CD4-positive, alpha-beta T cell (primary cell): ENCODE data around the gene CDK2AP2. TPM values are rescaled to one million over a fixed set of nuclear protein-coding genes. Genes with fewer than 3 reads are reported as not detected.

Source experiments
- ATAC-seq: fragments of 200-7000 bp; cut with Tn5 transposase; one replicate; pipeline ENCODE4 v1.10.0; 2022; ENCODE audit warnings: mild to moderate bottlenecking; ENCODE audit not compliant: poor library complexity
- CTCF ChIA-PET: fragments of 350-600 bp; sonication (Branson Sonifier 250); formaldehyde crosslinking; loops from one replicate; lab custom pipeline; 2021; ENCODE audit warnings: antibody characterized with exemption, inconsistent platforms; lab: Charles Lee
- POLR2A ChIA-PET: fragments of 350-600 bp; sonication (Branson Sonifier 250); formaldehyde crosslinking; loops from one replicate; lab custom pipeline; 2021; ENCODE audit warnings: antibody characterized with exemption, inconsistent platforms; lab: Charles Lee
- DNase-seq, 14 experiments: peaks; one replicate each; pipeline ENCODE4 v3.0.0-alpha.2; 2013 to 2020; ENCODE audit warnings: mixed read lengths in 2 of 14
- H3K27ac ChIP-seq, 2 donors: one replicate each; pipeline versions ENCODE4 v1.5.1 to v1.7.0; 2013; ENCODE audit warnings: low read length in 2 of 2, low read depth in 1 of 2, mild to moderate bottlenecking in 1 of 2
- H3K27me3 ChIP-seq, 2 experiments: 1 replicate in 1 of 2; 2 replicates in 1 of 2; pipeline versions ENCODE4 v1.6.1 to v1.7.0; 2013; ENCODE audit warnings: low read length in 2 of 2, control low read depth in 1 of 2, mild to moderate bottlenecking in 1 of 2, moderate library complexity in 1 of 2; ENCODE audit not compliant: insufficient read depth in 2 of 2, control insufficient read depth in 1 of 2
- H3K36me3 ChIP-seq: one replicate; pipeline ENCODE4 v1.6.1; 2013; ENCODE audit warnings: low read length, control low read depth; ENCODE audit not compliant: insufficient read depth
- H3K4me1 ChIP-seq: one replicate; pipeline ENCODE4 v1.6.1; 2013; ENCODE audit warnings: low read length, control low read depth; ENCODE audit not compliant: insufficient read depth
- H3K4me3 ChIP-seq: one replicate; pipeline ENCODE4 v1.5.1; 2013; ENCODE audit warnings: mild to moderate bottlenecking, low read length, moderate library complexity
- H3K9me3 ChIP-seq, 2 experiments: 1 replicate in 1 of 2; 2 replicates in 1 of 2; pipeline versions ENCODE4 v1.6.1 to v1.7.0; 2013; ENCODE audit warnings: low read length in 2 of 2, mild to moderate bottlenecking in 2 of 2, control low read depth in 1 of 2, moderate library complexity in 1 of 2; ENCODE audit not compliant: control insufficient read depth in 1 of 2, insufficient read depth in 1 of 2
- H3K27ac Mint-ChIP-seq: one replicate; pipeline ENCODE4 v1.8.0; 2020; ENCODE audit warnings: mixed read lengths
- H3K27me3 Mint-ChIP-seq: one replicate; pipeline ENCODE4 v1.8.0; 2021; ENCODE audit warnings: mixed read lengths
- H3K36me3 Mint-ChIP-seq: one replicate; pipeline ENCODE4 v1.8.0; 2021; ENCODE audit warnings: low read depth, mixed read lengths
- H3K4me1 Mint-ChIP-seq: one replicate; pipeline ENCODE4 v1.8.0; 2021; ENCODE audit warnings: low read depth, mixed read lengths
- H3K4me3 Mint-ChIP-seq: one replicate; pipeline ENCODE4 v1.8.0; 2020; ENCODE audit warnings: mild to moderate bottlenecking, mixed read lengths
- H3K9me3 Mint-ChIP-seq: one replicate; pipeline ENCODE4 v1.8.0; 2020; ENCODE audit warnings: mixed read lengths
- intact Hi-C, 2 experiments: fragments of 100-400 bp; cut with DNase I in 1 of 2; cut with micrococcal nuclease in 1 of 2; formaldehyde crosslinking; loops; one replicate each; pipeline versions ENCODE4 v1.15.1 to v1.9.0; 2023 to 2025; cut with DNase I, micrococcal nuclease
- total RNA-seq, 174 experiments: library from RNA in 2 of 174; stranded (reverse) in 2 of 174; gene quantifications; one replicate each; pipeline ENCODE4 v1.2.3 and lab custom pipeline; 2021 to 2026
- TF ChIP-seq, protein P1 (sequence below): fragments of 200-600 bp; IDR thresholded peaks from one replicate; pipeline ENCODE4 v1.8.0; 2022; ENCODE audit warnings: antibody characterized with exemption, mild to moderate bottlenecking

Gene CDK2AP2
- total RNA-seq, 2 experiments from 2014 or later = 19.5 to 22.0 TPM

DNA sequence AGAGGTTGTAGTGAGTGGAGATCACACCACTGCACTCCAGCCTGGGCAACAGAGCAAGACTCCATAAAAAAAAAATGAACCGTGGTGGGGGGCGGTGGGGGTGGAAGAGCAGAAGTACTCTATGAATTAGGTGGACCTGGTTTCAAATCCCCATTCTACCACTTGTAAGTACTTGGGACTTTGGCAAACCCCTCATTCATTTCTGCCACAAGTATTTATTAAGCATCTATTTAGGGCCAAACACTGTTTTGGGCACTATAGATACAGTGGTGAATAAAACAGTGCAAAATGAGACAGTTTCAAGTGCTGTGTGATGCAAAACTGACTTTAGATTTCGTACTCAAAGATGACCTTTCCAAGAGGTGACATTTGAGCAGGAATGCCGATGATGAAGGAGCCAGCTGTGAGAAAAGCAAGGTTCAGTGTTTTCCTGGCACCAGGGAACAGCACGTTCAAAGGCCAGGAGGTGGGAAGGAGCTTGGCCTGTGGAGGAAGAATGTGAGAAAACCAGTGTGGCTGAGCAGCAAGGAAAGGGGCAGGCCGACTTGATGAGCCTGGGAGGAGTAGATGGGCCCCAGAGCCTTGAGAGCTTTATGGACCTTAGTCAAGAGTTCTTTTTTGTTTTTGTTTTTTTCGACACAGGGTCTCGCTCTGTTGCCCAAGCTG lies 37.5 kb downstream of the CDK2AP2 start:
- H3K27ac ChIP-seq = no peak overlapping the region
- H3K4me3 ChIP-seq = no peak overlapping the region
- Mint-ChIP-seq H3K9me3 (no peaks in the 10 kb centered on the region), H3K27ac (peak overlapping the region; percentile 84), H3K36me3 (no peaks in the 10 kb centered on the region), H3K4me3 (peak overlapping the region; percentile 86), H3K4me1 (peaks cover 28% of the 10 kb centered on the region), H3K27me3 (no peaks in the 10 kb centered on the region)
- H3K9me3 ChIP-seq = no peaks in the 10 kb centered on the region
- peaks cover 43% of the 10 kb centered on the region for H3K4me1 ChIP-seq
- no peak for DNase-seq
- ChIA-PET POLR2A (interaction anchor here (2.7 to 8.5 kb wide), 4 partner anchors 14 to 69 kb away, joined by 24 to 131 read pairs (median 66); partner anchors contain the start of genes AIP, PPP1CA, PTPRCAP and TBC1D10C), CTCF (interaction anchor here (1.9 to 3.0 kb wide), 3 partner anchors 32 to 69 kb away, joined by 8 to 28 read pairs (median 11); partner anchors contain the start of genes PITPNM1 and PPP1CA)
- no peaks in the 10 kb centered on the region for H3K27me3 ChIP-seq
- ATAC-seq = no peak
- intact Hi-C loops = no loop called here
- TF ChIP-seq, protein P1, sequence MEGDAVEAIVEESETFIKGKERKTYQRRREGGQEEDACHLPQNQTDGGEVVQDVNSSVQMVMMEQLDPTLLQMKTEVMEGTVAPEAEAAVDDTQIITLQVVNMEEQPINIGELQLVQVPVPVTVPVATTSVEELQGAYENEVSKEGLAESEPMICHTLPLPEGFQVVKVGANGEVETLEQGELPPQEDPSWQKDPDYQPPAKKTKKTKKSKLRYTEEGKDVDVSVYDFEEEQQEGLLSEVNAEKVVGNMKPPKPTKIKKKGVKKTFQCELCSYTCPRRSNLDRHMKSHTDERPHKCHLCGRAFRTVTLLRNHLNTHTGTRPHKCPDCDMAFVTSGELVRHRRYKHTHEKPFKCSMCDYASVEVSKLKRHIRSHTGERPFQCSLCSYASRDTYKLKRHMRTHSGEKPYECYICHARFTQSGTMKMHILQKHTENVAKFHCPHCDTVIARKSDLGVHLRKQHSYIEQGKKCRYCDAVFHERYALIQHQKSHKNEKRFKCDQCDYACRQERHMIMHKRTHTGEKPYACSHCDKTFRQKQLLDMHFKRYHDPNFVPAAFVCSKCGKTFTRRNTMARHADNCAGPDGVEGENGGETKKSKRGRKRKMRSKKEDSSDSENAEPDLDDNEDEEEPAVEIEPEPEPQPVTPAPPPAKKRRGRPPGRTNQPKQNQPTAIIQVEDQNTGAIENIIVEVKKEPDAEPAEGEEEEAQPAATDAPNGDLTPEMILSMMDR = no peak
- H3K36me3 ChIP-seq = peaks cover 6% of the 10 kb centered on the region

DNA sequence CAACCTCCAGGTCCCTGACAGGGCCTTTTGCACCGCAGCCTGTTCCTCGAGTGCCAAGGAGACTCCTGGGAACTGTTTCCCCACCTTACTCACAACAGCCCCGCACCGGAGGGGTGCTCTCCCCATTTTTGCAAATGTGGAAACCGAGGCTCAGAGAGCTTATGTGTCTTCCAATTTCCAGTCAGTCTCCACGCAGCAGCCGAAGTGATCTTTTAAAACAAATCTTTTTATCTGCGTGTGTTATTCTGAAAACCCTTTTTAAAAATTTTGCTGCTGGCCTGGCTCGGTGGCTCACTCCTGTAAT lies 38.5 kb downstream of the CDK2AP2 start:
- intact Hi-C loops = loop anchor here (1.0 to 5.0 kb wide), 10 partner anchors 13 to 78 kb away; partner anchors contain the start of genes CARNS1 (in 1 of the 2), PPP1CA (in 1 of the 2), PTPRCAP (in 1 of the 2) and RAD9A (in 1 of the 2)
- no peaks in the 10 kb centered on the region for H3K9me3 Mint-ChIP-seq
- H3K4me1 ChIP-seq = peaks cover 52% of the 10 kb centered on the region

More for the DNA sequence above, 38.5 kb downstream of the CDK2AP2 start:
- Mint-ChIP-seq H3K36me3 (no peaks in the 10 kb centered on the region), H3K4me1 (peaks cover 39% of the 10 kb centered on the region), H3K4me3 (peak overlapping the region; percentile 86), H3K27ac (peak overlapping the region; percentile 84), H3K27me3 (no peaks in the 10 kb centered on the region)
- Histone ChIP-seq H3K4me3 (peak overlapping the region; percentile 83), H3K9me3 (no peaks in the 10 kb centered on the region), H3K27me3 (no peaks in the 10 kb centered on the region), H3K27ac (peak overlapping the region; percentile 66 to 77), H3K36me3 (peaks cover 6% of the 10 kb centered on the region)
- DNase-seq = no peak
- ChIA-PET POLR2A (interaction anchor here (0.8 to 8.5 kb wide), 14 partner anchors 15 to 117 kb away, joined by 3 to 131 read pairs (median 12); partner anchors contain the start of genes AIP, PITPNM1, PPP1CA and PTPRCAP), CTCF (interaction anchor here (0.7 to 3.0 kb wide), 11 partner anchors 11 to 118 kb away, joined by 3 to 28 read pairs (median 4); partner anchors contain the start of genes PITPNM1, PPP1CA, RAD9A and TBC1D10C)
- TF ChIP-seq, protein P1 = no peak
- no peak for ATAC-seq
